GM20000 (cell line): ENCODE measurements around the gene KIF18A.

Experiments used
- DNase-seq: peaks from one replicate; pipeline ENCODE4 v3.0.0; 2012; ENCODE audit warnings: low spot score
- CTCF ChIP-seq: IDR thresholded peaks from 2 replicates; pipeline ENCODE4 v1.5.1; 2012; ENCODE audit warnings: mild to moderate bottlenecking, control low read depth; ENCODE audit errors: extremely low read depth, missing control alignments

KIF18A gene

GRCh38 chr11:28040384-28040783 is 67.6 kb downstream of the KIF18A start:
- no peak for TF ChIP-seq CTCF
- no peak for DNase-seq

- no peak for DNase-seq
- TF ChIP-seq CTCF = no peak
Measured at GRCh38 chr11:28038775-28039174, 69.2 kb downstream of the KIF18A start.

- no peak for TF ChIP-seq CTCF
- no peak for DNase-seq
Measured at GRCh38 chr11:28026634-28027290, 81.2 kb downstream of the KIF18A start.

- TF ChIP-seq CTCF = no peak
- no peak for DNase-seq
Measured at GRCh38 chr11:28017816-28018215, 90.1 kb downstream of the KIF18A start.

GRCh38 chr11:28011813-28012212 is 96.1 kb downstream of the KIF18A start:
- no peak for TF ChIP-seq CTCF
- no peak for DNase-seq

GRCh38 chr11:28009996-28010395 is 98.0 kb downstream of the KIF18A start:
- DNase-seq = no peak
- no peak for TF ChIP-seq CTCF

GRCh38 chr11:28009388-28009787 is 98.6 kb downstream of the KIF18A start:
- DNase-seq = no peak
- TF ChIP-seq CTCF = no peak
